Naive thymus-derived CD4-positive, alpha-beta T cell (primary cell): ENCODE results near the gene MAPK12. TPM values are rescaled to one million over a fixed set of nuclear protein-coding genes. Genes with fewer than 3 reads are reported as not detected.

Source experiments
- ATAC-seq: fragments of 150-1000 bp; cut with Tn5 transposase; 2 replicates; pipeline ENCODE4 v1.10.0; 2021; ENCODE audit warnings: mild to moderate bottlenecking, moderate library complexity
- CTCF ChIA-PET: fragments of 350-600 bp; sonication (Branson Sonifier 250); formaldehyde crosslinking; loops from one replicate; lab custom pipeline; 2021; ENCODE audit warnings: antibody characterized with exemption; lab: Charles Lee
- POLR2A ChIA-PET: fragments of 350-600 bp; sonication (Branson Sonifier 250); formaldehyde crosslinking; loops from one replicate; lab custom pipeline; 2021; ENCODE audit warnings: antibody characterized with exemption, inconsistent platforms; lab: Charles Lee
- DNase-seq, 9 donors: peaks; one replicate each; pipeline versions ENCODE4 v3.0.0 to v3.0.0-alpha.2; 2020 to 2022; ENCODE audit warnings: mixed read lengths in 1 of 9
- H3K27ac ChIP-seq: one replicate; pipeline ENCODE4 v1.7.0; 2013; ENCODE audit warnings: mild to moderate bottlenecking, low read depth, low read length, moderate library complexity
- H3K27me3 ChIP-seq, 2 donors: one replicate each; pipeline ENCODE4 v1.7.0; 2013; ENCODE audit warnings: low read length in 2 of 2, mild to moderate bottlenecking in 2 of 2, moderate library complexity in 2 of 2; ENCODE audit not compliant: control insufficient read depth in 2 of 2, insufficient read depth in 2 of 2
- H3K36me3 ChIP-seq, 3 experiments: 1 replicate in 2 of 3; 2 replicates in 1 of 3; pipeline ENCODE4 v1.7.0; 2013; ENCODE audit warnings: low read length in 3 of 3, mild to moderate bottlenecking in 3 of 3, moderate library complexity in 1 of 3; ENCODE audit not compliant: insufficient read depth in 3 of 3, control insufficient read depth in 2 of 3
- H3K4me1 ChIP-seq, 2 donors: one replicate each; pipeline ENCODE4 v1.7.0; 2013; ENCODE audit warnings: low read length in 2 of 2, mild to moderate bottlenecking in 2 of 2, moderate library complexity in 1 of 2; ENCODE audit not compliant: control insufficient read depth in 2 of 2, insufficient read depth in 2 of 2
- H3K4me3 ChIP-seq: 2 replicates; pipeline ENCODE4 v1.7.0; 2013; ENCODE audit warnings: mild to moderate bottlenecking, low read length
- H3K9me3 ChIP-seq, 3 experiments: 1 replicate in 2 of 3; 2 replicates in 1 of 3; pipeline ENCODE4 v1.7.0; 2013; ENCODE audit warnings: low read length in 3 of 3; ENCODE audit not compliant: control insufficient read depth in 2 of 3
- H3K27ac Mint-ChIP-seq, 9 donors: one replicate each; pipeline ENCODE4 v1.8.0; 2020 to 2022; ENCODE audit warnings: mixed read lengths in 9 of 9, mild to moderate bottlenecking in 8 of 9, moderate library complexity in 5 of 9, inconsistent platforms in 2 of 9
- H3K27me3 Mint-ChIP-seq, 5 donors: one replicate each; pipeline ENCODE4 v1.8.0; 2021 to 2022; ENCODE audit warnings: mixed read lengths in 5 of 5, mild to moderate bottlenecking in 1 of 5
- H3K36me3 Mint-ChIP-seq, 5 donors: one replicate each; pipeline ENCODE4 v1.8.0; 2020 to 2022; ENCODE audit warnings: mixed read lengths in 5 of 5, mild to moderate bottlenecking in 3 of 5, inconsistent platforms in 1 of 5
- H3K4me1 Mint-ChIP-seq, 7 donors: one replicate each; pipeline ENCODE4 v1.8.0; 2020 to 2022; ENCODE audit warnings: mixed read lengths in 7 of 7, mild to moderate bottlenecking in 3 of 7, inconsistent platforms in 1 of 7
- H3K4me3 Mint-ChIP-seq, 10 donors: one replicate each; pipeline ENCODE4 v1.8.0; 2020 to 2022; ENCODE audit warnings: mild to moderate bottlenecking in 10 of 10, mixed read lengths in 10 of 10, moderate library complexity in 6 of 10, inconsistent platforms in 2 of 10
- H3K9me3 Mint-ChIP-seq, 11 donors: one replicate each; pipeline ENCODE4 v1.8.0; 2020 to 2022; ENCODE audit warnings: mixed read lengths in 11 of 11, mild to moderate bottlenecking in 4 of 11, inconsistent platforms in 1 of 11, moderate library complexity in 1 of 11
- intact Hi-C, 2 donors: fragments of 100-400 bp; cut with micrococcal nuclease; formaldehyde crosslinking; loops; one replicate each; pipeline ENCODE4 v1.15.1; 2023
- polyA plus RNA-seq, 2 donors: library from polyadenylated mRNA; unstranded; fragments of 300-500 nt; fragmentation: Illumina TruSeq; gene quantifications; one replicate each; pipeline ENCODE4 v1.2.3, GENCODE V29; 2021
- total RNA-seq, 6 experiments: library from RNA in 5 of 6; stranded (reverse) in 5 of 6; gene quantifications; 1 replicate in 5 of 6; 2 replicates in 1 of 6; pipeline ENCODE4 v1.2.3 and lab custom pipeline; 2021 to 2026

MAPK12 gene
- total and polyA plus RNA-seq, 7 experiments from 2014 or later, result 0.07 to 6.2 (median 2.1) TPM; not detected in 1

GRCh38 chr22:50283821-50284220 is 22.3 kb upstream of the MAPK12 start:
- intact Hi-C loops, result no loop called here
- no peak overlapping the region for H3K4me3 ChIP-seq
- Mint-ChIP-seq H3K27me3 (peaks cover 0 to 3% (median 0%) of the 10 kb centered on the region in 5 donors), H3K9me3 (no peaks in the 10 kb centered on the region), H3K4me1 (no peaks in the 10 kb centered on the region), H3K27ac (no peak overlapping the region), H3K36me3 (no peaks in the 10 kb centered on the region), H3K4me3 (no peak overlapping the region)
- ChIA-PET CTCF (no interaction called here), POLR2A (no interaction called here)
- no peaks in the 10 kb centered on the region for H3K27me3 ChIP-seq
- no peaks in the 10 kb centered on the region for H3K36me3 ChIP-seq
- H3K4me1 ChIP-seq, result no peaks in the 10 kb centered on the region
- ATAC-seq (no peak), DNase-seq (no peak)
- no peak overlapping the region for H3K27ac ChIP-seq
- H3K9me3 ChIP-seq, result no peaks in the 10 kb centered on the region

GRCh38 chr22:50282361-50283155 is 21.1 kb upstream of the MAPK12 start:
- Mint-ChIP-seq H3K4me1 (no peaks in the 10 kb centered on the region), H3K27ac (no peak overlapping the region), H3K9me3 (no peaks in the 10 kb centered on the region), H3K36me3 (no peaks in the 10 kb centered on the region), H3K4me3 (no peak overlapping the region), H3K27me3 (no peaks in the 10 kb centered on the region)
- DNase-seq (no peak), ATAC-seq (no peak)
- no peaks in the 10 kb centered on the region for H3K36me3 ChIP-seq
- no peak overlapping the region for H3K27ac ChIP-seq
- H3K9me3 ChIP-seq, result no peaks in the 10 kb centered on the region
- intact Hi-C loops, result no loop called here
- POLR2A ChIA-PET, result no interaction called here
- CTCF ChIA-PET, result no interaction called here
- H3K27me3 ChIP-seq, result no peaks in the 10 kb centered on the region
- no peak overlapping the region for H3K4me3 ChIP-seq
- H3K4me1 ChIP-seq, result no peaks in the 10 kb centered on the region

GRCh38 chr22:50281957-50282356 is 20.5 kb upstream of the MAPK12 start:
- Mint-ChIP-seq H3K27me3 (no peaks in the 10 kb centered on the region), H3K4me3 (no peak overlapping the region), H3K27ac (no peak overlapping the region), H3K4me1 (no peaks in the 10 kb centered on the region), H3K36me3 (no peaks in the 10 kb centered on the region), H3K9me3 (no peaks in the 10 kb centered on the region)
- H3K9me3 ChIP-seq, result no peaks in the 10 kb centered on the region
- intact Hi-C loops, result no loop called here
- no peak overlapping the region for H3K27ac ChIP-seq
- ChIA-PET POLR2A (no interaction called here), CTCF (no interaction called here)
- DNase-seq (no peak), ATAC-seq (no peak)
- H3K36me3 ChIP-seq, result no peaks in the 10 kb centered on the region
- no peak overlapping the region for H3K4me3 ChIP-seq
- no peaks in the 10 kb centered on the region for H3K27me3 ChIP-seq
- H3K4me1 ChIP-seq, result no peaks in the 10 kb centered on the region

- Mint-ChIP-seq H3K9me3 (no peaks in the 10 kb centered on the region), H3K27me3 (no peaks in the 10 kb centered on the region), H3K36me3 (no peaks in the 10 kb centered on the region), H3K4me3 (no peak overlapping the region), H3K4me1 (no peaks in the 10 kb centered on the region), H3K27ac (no peak overlapping the region)
- DNase-seq (no peak), ATAC-seq (no peak)
- no peaks in the 10 kb centered on the region for H3K27me3 ChIP-seq
- no peaks in the 10 kb centered on the region for H3K4me1 ChIP-seq
- intact Hi-C loops, result no loop called here
- CTCF ChIA-PET, result no interaction called here
- no peak overlapping the region for H3K4me3 ChIP-seq
- POLR2A ChIA-PET, result no interaction called here
- H3K27ac ChIP-seq, result no peak overlapping the region
- H3K9me3 ChIP-seq, result no peaks in the 10 kb centered on the region
- no peaks in the 10 kb centered on the region for H3K36me3 ChIP-seq
Observed at GRCh38 chr22:50281384-50281760, 19.9 kb upstream of the MAPK12 start.

- ChIA-PET POLR2A (no interaction called here), CTCF (no interaction called here)
- Histone ChIP-seq H3K27ac (no peak overlapping the region), H3K27me3 (no peaks in the 10 kb centered on the region), H3K9me3 (no peaks in the 10 kb centered on the region), H3K36me3 (no peaks in the 10 kb centered on the region), H3K4me1 (no peaks in the 10 kb centered on the region), H3K4me3 (no peak overlapping the region)
- no peak overlapping the region for H3K27ac Mint-ChIP-seq
- intact Hi-C loops, result no loop called here
- DNase-seq (no peak), ATAC-seq (no peak)
- H3K9me3 Mint-ChIP-seq, result no peaks in the 10 kb centered on the region
- no peak overlapping the region for H3K4me3 Mint-ChIP-seq
- H3K27me3 Mint-ChIP-seq, result no peaks in the 10 kb centered on the region
- peaks cover 0 to 2% (median 0%) of the 10 kb centered on the region in 7 donors for H3K4me1 Mint-ChIP-seq
- H3K36me3 Mint-ChIP-seq, result no peaks in the 10 kb centered on the region
Observed at GRCh38 chr22:50280708-50281383, 19.4 kb upstream of the MAPK12 start.

GRCh38 chr22:50280022-50280707 is 18.7 kb upstream of the MAPK12 start:
- H3K4me1 Mint-ChIP-seq, result peaks cover 0 to 4% (median 0%) of the 10 kb centered on the region in 7 donors
- ATAC-seq (no peak), DNase-seq (no peak)
- no peaks in the 10 kb centered on the region for H3K36me3 Mint-ChIP-seq
- intact Hi-C loops, result no loop called here
- no peaks in the 10 kb centered on the region for H3K36me3 ChIP-seq
- H3K4me1 ChIP-seq, result no peaks in the 10 kb centered on the region
- POLR2A ChIA-PET, result no interaction called here
- no peak overlapping the region for H3K27ac Mint-ChIP-seq
- no peaks in the 10 kb centered on the region for H3K9me3 ChIP-seq
- CTCF ChIA-PET, result no interaction called here
- no peaks in the 10 kb centered on the region for H3K9me3 Mint-ChIP-seq
- H3K4me3 Mint-ChIP-seq, result no peak overlapping the region
- no peak overlapping the region for H3K4me3 ChIP-seq
- no peaks in the 10 kb centered on the region for H3K27me3 Mint-ChIP-seq
- H3K27ac ChIP-seq, result no peak overlapping the region
- no peaks in the 10 kb centered on the region for H3K27me3 ChIP-seq
